Left lung (tissue), 10 donors: Measurements from ENCODE around the gene EFNA5. TPM values are rescaled to one million over a fixed set of nuclear protein-coding genes. Genes with fewer than 3 reads are reported as not detected.

ENCODE experiments used
- ATAC-seq: fragments of 200-7000 bp; cut with Tn5 transposase; one replicate; pipeline ENCODE4 v1.9.1; 2020; ENCODE audit warnings: moderate library complexity
- DNase-seq, 4 donors: peaks; one replicate each; pipeline ENCODE4 v3.0.0-alpha.2; 2013 to 2020
- H3K27ac ChIP-seq, 2 donors: fragments of 200-600 bp; sonication (generic) in 1 of 2; one replicate each; pipeline versions ENCODE4 v1.5.0 to v1.8.0; 2020 to 2021
- H3K27me3 ChIP-seq, 2 donors: fragments of 200-600 bp; sonication (generic) in 1 of 2; one replicate each; pipeline versions ENCODE4 v1.5.0 to v1.8.0; 2020 to 2021
- H3K36me3 ChIP-seq, 2 donors: fragments of 200-600 bp; sonication (generic) in 1 of 2; one replicate each; pipeline versions ENCODE4 v1.5.0 to v1.8.0; 2020 to 2021
- H3K4me1 ChIP-seq, 2 donors: fragments of 200-600 bp; one replicate each; pipeline ENCODE4 v1.8.0; 2021
- H3K4me3 ChIP-seq, 2 donors: fragments of 200-600 bp; sonication (generic) in 1 of 2; one replicate each; pipeline versions ENCODE4 v1.5.0 to v1.8.0; 2020 to 2021; ENCODE audit warnings: mild to moderate bottlenecking in 1 of 2
- H3K9me3 ChIP-seq, 2 donors: fragments of 200-600 bp; sonication (generic) in 1 of 2; one replicate each; pipeline versions ENCODE4 v1.5.0 to v1.8.0; 2020 to 2021
- CTCF ChIP-seq, 2 donors: fragments of 200-600 bp; sonication (generic) in 1 of 2; IDR thresholded peaks; one replicate each; pipeline versions ENCODE4 v1.5.0 to v1.8.0; 2021; ENCODE audit warnings: antibody characterized with exemption in 2 of 2
- intact Hi-C, 2 donors: fragments of 100-400 bp; cut with DNase I; formaldehyde crosslinking; loops; one replicate each; pipeline versions ENCODE4 v1.11.2 to v1.14.2; 2022
- polyA plus RNA-seq, 6 donors: library from polyadenylated mRNA; unstranded; fragments of 120-200 nt; gene quantifications; one replicate each; pipeline ENCODE4 v1.2.1, GENCODE V29; 2013; ENCODE audit not compliant: insufficient read length in 6 of 6
- total RNA-seq, 2 donors: library from RNA; stranded (reverse); fragmentation: NEBNext Ultra II Directional; extraction: Animal tissue kit (Norgen Biotek cat#: 25700); gene quantifications; one replicate each; pipeline ENCODE4 v1.2.1, GENCODE V29; 2021
- donor health status: DM: no; HTN: yes; CAD: no.
- donor health status: DM: no; HTN: no; CAD: no.

EFNA5 gene
- total and polyA plus RNA-seq, 8 donors, result 8.8 to 28.3 (median 22.8) TPM

- TF ChIP-seq CTCF (IDR thresholded peaks at IDR 0.05), result no peak
- Histone ChIP-seq H3K27me3 (no peaks in the 10 kb centered on the region), H3K4me3 (no peak overlapping the region), H3K27ac (no peak overlapping the region), H3K9me3 (no peaks in the 10 kb centered on the region), H3K4me1 (peaks cover 0 to 1% of the 10 kb centered on the region in 2 donors), H3K36me3 (no peaks in the 10 kb centered on the region)
- ATAC-seq (no peak), DNase-seq (no peak)
- intact Hi-C loops, result no loop called here
Measured at GRCh38 chr5:107577394-107577950, 93.3 kb downstream of the EFNA5 start.

GRCh38 chr5:107576736-107577393 lies 93.9 kb downstream of the EFNA5 start:
- no peak overlapping the region for H3K27ac ChIP-seq
- no peak for TF ChIP-seq CTCF (IDR thresholded peaks at IDR 0.05)
- no peaks in the 10 kb centered on the region for H3K36me3 ChIP-seq
- H3K9me3 ChIP-seq, result no peaks in the 10 kb centered on the region
- intact Hi-C loops, result no loop called here
- H3K27me3 ChIP-seq, result peaks cover 0 to 4% of the 10 kb centered on the region in 2 donors
- no peak for DNase-seq
- H3K4me3 ChIP-seq, result no peak overlapping the region
- peaks cover 0 to 5% of the 10 kb centered on the region in 2 donors for H3K4me1 ChIP-seq
- ATAC-seq, result no peak

- Histone ChIP-seq H3K27ac (no peak overlapping the region), H3K27me3 (peaks cover 0 to 4% of the 10 kb centered on the region in 2 donors), H3K4me3 (no peak overlapping the region), H3K4me1 (peaks cover 5 to 12% of the 10 kb centered on the region in 2 donors), H3K9me3 (no peaks in the 10 kb centered on the region), H3K36me3 (no peaks in the 10 kb centered on the region)
- intact Hi-C loops, result no loop called here
- ATAC-seq (no peak), DNase-seq (no peak)
- TF ChIP-seq CTCF (IDR thresholded peaks at IDR 0.05), result no peak
Measured at GRCh38 chr5:107576155-107576554, 94.6 kb downstream of the EFNA5 start.

GRCh38 chr5:107574287-107574686 lies 96.5 kb downstream of the EFNA5 start:
- H3K36me3 ChIP-seq, result no peaks in the 10 kb centered on the region
- no peak overlapping the region for H3K4me3 ChIP-seq
- H3K27me3 ChIP-seq, result peaks cover 0 to 4% of the 10 kb centered on the region in 2 donors
- no peak overlapping the region for H3K27ac ChIP-seq
- intact Hi-C loops, result no loop called here
- ATAC-seq (no peak), DNase-seq (no peak)
- no peak for TF ChIP-seq CTCF (IDR thresholded peaks at IDR 0.05)
- H3K4me1 ChIP-seq, result peaks cover 5 to 16% of the 10 kb centered on the region in 2 donors
- no peaks in the 10 kb centered on the region for H3K9me3 ChIP-seq

- H3K27ac ChIP-seq, result no peak overlapping the region
- H3K4me1 ChIP-seq, result peaks cover 5 to 16% of the 10 kb centered on the region in 2 donors
- H3K27me3 ChIP-seq, result peaks cover 0 to 4% of the 10 kb centered on the region in 2 donors
- ATAC-seq (no peak), DNase-seq (peak in 2 of 4 donors; percentile 49 to 77)
- intact Hi-C loops, result no loop called here
- no peak for TF ChIP-seq CTCF (IDR thresholded peaks at IDR 0.05)
- no peaks in the 10 kb centered on the region for H3K9me3 ChIP-seq
- no peaks in the 10 kb centered on the region for H3K36me3 ChIP-seq
- no peak overlapping the region for H3K4me3 ChIP-seq
Measured at GRCh38 chr5:107572715-107573368, 97.9 kb downstream of the EFNA5 start.
